Upper lobe of left lung (tissue), 4 donors: ENCODE measurements around the gene TSPAN31.

Experiments used
- CTCF ChIP-seq, 6 experiments: fragments of 450-650 bp in 4 of 6; fragments of 200-600 bp in 2 of 6; sonication (generic) in 2 of 6; IDR thresholded peaks; one replicate each; pipeline ENCODE4 v1.5.1; 2016 to 2019; ENCODE audit warnings: antibody characterized with exemption in 6 of 6
- EP300 ChIP-seq, 4 donors: sonication (generic); formaldehyde crosslinking; IDR thresholded peaks; one replicate each; pipeline ENCODE4 v1.5.1; 2017; ENCODE audit warnings: antibody characterized with exemption in 4 of 4, control low read depth in 2 of 4
- POLR2A ChIP-seq, 4 donors: fragments of 450-650 bp; IDR thresholded peaks; one replicate each; pipeline ENCODE4 v1.5.1; 2016 to 2017; ENCODE audit warnings: antibody characterized with exemption in 4 of 4, mild to moderate bottlenecking in 2 of 4
- POLR2AphosphoS5 ChIP-seq, 2 donors: sonication (generic); formaldehyde crosslinking; IDR thresholded peaks; one replicate each; pipeline ENCODE4 v1.5.1; 2017; ENCODE audit warnings: antibody characterized with exemption in 2 of 2

GRCh38 chr12:57761391-57761998, 16.7 kb downstream of the TSPAN31 start:
- TF ChIP-seq CTCF (IDR thresholded peaks at IDR 0.05) (no peak), EP300 (IDR thresholded peaks at IDR 0.05) (no peak), POLR2A (IDR thresholded peaks at IDR 0.05) (no peak), POLR2AphosphoS5 (IDR thresholded peaks at IDR 0.05) (no peak)
